OCI-M1 (cell line): ENCODE measurements around the gene ZNF319.

Source experiments
- DNase-seq: peaks from one replicate; lab custom pipeline; 2025; lab: John Stamatoyannopoulos, UW

The ZNF319 gene

DNA sequence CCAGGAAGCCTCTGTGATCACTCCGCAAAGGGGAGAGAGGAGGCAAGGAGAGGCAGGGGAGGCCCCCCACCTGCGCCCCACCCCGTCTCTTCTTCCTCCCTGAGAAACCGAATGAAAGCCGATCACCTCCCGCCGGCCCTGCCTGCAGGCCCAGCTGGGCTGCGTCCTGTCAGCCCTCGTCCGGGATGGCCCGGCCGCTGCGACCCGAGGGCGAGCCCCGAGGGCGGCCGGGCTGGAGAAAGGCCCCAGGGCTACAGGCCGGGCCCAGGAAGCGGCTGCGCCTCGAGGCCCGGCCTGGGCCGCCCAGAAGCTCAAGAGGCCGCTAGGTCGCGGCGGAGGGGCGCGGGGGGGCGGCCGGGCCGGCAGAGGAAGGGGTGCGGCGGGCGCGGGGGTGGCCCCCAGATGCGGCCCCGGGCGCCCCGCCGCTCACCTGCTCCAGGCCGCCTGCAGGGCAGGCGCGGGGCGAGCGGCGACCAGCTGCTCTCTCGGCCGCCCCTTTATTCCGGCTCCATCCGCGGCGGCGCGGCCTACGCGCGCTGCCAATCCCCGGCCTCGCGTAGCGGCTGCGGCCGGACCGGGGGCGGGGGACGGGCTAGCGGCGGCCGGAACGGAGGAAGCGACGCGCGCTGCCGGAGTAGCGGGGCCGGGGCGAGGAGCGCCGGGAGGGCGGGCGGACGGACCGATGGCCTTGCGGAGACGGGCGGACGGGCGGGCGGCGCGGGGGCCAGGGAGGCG is at the start of gene ZNF319:
ZNF319 (minus strand) TSS at position 702 of the 735 bp plus-strand sequence. CDS start 2,407 bp downstream, outside the sequence.
- DNase-seq, result no peak

DNA sequence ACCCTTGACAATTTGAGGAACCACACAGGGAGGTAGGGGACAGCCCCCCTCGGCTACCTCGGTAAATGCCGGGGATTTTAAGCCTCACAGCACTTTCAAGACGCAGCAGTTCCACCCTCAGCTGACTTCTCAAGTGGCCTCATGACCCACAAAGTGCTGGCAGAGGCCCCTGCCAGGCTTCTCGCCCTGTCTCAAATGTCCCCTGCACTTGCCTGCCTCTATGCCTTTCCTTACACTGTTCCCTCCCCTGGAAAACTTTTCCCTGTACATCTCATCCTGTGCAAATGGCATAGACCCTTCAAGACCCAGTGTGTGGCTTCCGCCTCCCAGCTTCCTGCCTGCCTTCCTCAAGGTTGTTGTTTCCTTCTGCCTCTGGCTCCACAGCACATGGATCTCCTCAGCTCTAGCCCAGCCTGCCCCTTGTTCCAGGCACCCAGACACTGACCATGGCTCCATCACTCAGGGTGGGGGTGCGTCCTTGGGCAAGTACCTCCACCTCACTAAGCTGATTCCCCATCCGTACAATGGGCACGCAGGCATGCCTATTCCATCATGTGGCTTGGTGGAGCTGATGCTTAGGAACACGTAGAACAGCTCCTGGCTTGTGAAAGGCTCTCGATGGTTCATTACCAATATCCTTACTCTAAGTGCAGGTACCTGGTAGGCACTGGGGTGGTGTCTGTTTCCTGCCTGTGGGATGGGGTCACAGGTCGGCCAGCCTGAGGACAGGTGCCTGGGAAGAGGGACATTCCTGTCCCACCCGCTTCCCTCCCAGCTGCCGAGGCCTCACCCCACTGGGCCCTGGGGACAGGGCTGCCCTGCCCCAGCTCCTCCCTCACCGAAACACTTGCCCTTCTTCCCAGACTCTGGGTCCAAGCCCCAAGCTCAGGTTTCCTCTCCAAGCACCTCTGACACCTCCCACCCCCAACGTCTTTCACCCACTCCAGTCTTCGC is 49.0 kb upstream of the ZNF319 start:
- no peak for DNase-seq

DNA sequence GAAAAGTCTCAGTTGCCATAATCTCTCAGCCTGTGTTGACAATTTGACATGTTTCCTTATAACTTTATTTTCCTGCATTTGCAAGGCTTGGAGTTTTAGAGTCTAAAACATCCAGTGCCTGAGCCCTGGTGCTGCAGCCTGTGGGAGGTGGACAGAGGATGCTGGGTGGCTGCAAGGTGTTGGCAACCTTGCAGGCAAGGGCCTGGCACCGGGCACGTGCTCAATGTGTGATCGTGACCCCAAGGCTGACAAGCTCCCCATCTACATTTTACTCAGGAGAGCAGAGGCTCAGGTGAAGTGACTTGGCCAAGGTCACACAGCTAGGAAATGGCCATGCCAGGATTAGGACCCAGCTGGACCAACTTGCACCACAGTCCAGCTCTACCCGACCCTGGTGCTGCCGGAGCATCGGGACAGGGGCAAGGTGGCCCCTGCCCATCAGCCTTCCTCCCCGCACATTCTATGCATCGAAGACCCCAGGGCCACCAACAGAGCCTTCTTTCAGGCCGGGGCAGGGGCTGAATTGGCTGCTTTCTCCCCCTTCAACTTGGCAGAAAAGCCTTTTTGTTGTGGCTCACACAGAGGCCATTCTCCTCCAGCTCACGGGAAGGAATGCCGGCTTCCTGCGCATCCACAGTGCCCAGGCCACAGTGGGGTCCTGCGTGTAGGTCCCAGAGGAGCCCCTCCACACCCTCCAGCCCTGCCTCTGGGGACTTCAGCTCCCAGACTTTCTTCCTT is 48.2 kb upstream of the ZNF319 start:
- no peak for DNase-seq

DNA sequence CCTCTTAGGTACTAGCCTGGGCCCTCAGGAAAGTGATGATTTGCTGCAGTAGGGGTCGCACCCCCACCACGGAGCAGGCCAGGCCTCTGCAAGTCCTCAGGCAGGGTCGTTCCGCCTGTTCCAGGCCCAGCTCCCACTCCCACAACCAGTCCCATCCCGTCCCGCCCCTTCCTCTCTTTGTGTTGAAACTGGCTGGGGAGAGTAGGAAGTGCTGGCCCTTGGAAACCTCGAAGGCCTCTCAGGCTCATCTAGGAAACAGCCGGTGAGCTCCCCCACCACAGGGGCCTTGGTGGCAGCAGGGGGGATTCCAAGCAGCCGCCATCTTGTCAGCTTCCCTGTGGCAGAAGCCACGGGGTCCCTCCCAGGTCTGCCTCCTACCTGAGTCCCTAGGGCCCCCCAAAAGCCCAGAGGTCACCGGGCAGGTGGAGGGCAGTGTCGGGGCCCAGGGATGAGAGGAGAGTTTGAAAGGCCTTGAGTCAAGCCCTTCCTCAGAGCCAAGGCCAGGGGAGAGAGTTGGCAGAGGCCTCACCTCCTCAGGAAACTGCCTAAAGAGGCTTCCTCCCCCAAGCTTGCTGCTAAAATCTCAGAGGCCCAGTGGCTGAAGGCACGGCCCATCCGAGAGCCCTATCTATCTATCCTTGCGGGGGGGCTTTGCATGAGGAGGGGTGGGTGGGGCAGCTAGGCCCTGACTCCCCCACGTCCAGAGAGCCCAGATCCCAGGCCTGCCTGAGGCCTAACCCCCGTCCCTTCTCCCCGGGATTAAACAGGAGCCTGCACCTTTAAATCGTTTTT is 47.3 kb upstream of the ZNF319 start:
- no peak for DNase-seq

DNA sequence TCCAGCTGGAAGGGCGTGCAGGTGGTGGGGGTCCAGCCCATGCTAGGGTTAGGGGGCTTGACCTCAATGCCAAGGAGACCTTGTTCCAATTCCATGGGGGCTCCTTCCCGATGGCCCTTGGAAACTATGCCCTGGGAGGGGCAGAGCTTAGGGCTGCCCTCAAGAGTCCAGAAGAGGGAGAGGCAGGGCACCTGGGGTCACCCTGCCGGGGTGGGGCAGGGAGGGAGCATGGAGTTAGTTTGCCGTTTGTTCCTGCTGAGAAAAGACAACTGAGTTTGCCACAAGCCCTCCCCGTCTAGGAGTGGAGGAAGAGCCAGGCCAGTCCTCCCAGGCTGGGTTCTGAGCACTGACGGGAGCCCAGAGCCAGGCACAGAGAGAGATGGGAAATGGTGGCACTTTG is 46.5 kb upstream of the ZNF319 start:
- DNase-seq, result no peak

DNA sequence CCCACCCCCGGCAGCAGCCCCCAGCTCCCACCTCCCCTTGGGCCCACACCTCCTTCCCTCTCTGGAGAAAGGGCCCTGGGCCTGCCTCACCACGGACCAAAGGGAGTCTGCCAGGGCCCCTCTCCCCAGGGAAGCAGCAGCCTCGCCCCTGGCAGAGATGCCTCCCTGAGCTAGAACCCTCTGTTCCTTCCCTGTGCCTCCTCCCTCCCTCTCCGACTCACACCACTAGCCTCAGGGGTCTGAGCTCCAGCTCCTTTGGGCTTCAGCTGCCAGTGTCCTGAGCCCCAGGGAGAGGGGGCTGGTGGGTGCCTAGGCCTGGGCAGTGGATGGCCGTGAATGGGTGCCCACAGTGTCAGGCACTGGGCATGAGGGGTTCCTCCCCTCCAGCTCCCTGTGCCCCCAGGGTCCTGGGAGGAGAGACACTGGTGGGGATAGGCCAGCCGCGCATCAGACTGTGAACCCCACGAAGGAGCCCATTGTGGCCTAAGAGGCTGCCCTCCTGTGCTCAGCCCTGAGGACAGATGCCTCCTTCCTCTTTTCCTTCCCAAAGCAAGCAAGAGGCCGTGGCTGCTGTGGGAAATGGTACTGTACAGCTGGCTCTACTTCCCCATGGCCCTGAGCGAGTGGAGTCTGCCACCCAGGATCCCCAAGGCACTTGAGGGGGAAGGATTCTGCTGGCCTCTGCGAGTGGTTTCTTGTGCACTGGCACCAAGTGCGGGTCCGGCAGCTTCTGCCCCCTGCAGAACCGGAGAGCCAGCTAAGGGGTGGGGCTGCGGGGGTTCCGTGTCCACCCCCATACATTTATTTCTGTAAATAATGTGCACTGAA is 45.8 kb upstream of the ZNF319 start:
- DNase-seq, result no peak

DNA sequence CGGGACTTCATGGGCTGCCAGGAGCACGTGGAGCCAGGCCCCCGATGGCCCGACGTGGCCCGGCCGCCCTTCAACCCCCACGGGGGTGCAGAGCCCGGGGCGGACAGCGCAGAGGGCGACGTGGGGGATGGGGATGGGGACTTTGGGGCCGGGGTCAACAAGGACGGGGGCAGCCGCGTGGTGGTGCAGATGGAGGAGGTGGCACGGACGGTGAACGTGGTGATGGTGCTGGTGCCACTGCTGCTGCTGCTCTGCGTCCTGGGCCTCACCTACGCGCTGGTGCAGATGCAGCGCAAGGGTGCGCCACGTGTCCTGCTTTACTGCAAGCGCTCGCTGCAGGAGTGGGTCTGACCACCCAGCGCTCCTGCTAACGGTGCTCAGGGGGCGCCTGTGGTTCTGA is 44.6 kb upstream of the ZNF319 start:
- no peak for DNase-seq

DNA sequence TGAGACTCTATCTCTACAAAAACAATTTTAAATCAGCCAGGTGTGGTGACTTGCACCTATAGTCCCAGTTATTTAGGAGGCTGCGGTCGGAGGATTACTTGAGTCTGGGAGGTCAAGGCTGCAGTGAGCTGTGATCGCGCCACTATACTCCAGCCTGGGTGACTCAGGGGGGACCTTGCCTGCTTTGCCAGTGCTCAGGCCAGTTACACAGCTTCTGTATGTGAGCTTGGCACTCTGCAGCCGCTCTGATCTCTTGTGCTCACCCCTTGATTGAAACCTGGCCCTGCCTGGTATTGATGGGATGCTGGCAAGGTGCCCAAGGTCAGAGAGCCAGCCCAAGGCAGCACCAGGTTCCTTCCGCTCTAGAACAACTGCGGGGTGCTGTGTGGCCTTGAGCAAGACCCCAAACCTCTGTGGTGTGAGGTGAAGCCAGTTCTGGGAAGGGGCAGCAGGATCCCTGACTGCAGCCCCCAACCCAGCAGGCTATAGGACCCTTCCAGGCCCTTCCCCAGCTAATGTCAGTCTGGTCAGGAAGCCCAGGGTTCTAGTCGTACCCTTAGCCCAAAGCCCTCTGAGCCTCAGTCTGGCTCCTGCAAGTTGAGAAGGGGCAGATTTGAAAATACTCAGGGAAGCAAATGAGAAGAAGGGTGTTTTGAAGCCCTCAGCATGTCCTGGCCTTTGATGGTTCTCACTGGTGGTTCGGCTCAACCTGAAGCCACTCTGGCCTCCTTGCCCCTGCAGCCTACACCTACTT is 44.0 kb upstream of the ZNF319 start:
- DNase-seq, result no peak

DNA sequence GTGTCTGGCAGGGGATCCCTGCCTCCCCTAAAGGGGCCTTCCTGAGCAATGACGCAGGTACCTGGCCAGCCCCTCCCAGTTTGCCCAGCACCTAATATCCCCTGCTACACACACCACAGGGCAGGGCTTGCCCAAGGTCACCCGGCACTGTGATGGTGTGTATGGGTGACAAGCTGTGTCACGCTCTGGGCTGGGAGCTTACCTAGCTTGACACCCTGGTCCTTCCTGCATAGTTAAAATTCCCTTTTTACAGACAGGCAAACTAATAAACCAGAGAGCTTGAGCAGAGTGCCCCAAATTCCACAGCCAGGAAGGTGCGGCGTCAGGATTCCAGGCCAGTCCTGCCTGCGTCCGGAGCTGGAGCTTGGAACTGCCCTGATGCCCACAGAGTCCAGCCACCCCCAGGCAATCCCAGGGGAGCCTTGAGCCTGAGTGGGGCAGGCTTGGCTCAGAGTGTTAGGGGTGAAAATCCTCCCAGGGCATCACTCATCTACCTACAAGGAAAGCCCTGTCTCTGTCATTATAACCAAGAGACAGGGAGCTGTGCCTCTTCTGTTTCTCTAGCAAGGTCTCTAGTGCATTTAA is 43.2 kb upstream of the ZNF319 start:
- no peak for DNase-seq

DNA sequence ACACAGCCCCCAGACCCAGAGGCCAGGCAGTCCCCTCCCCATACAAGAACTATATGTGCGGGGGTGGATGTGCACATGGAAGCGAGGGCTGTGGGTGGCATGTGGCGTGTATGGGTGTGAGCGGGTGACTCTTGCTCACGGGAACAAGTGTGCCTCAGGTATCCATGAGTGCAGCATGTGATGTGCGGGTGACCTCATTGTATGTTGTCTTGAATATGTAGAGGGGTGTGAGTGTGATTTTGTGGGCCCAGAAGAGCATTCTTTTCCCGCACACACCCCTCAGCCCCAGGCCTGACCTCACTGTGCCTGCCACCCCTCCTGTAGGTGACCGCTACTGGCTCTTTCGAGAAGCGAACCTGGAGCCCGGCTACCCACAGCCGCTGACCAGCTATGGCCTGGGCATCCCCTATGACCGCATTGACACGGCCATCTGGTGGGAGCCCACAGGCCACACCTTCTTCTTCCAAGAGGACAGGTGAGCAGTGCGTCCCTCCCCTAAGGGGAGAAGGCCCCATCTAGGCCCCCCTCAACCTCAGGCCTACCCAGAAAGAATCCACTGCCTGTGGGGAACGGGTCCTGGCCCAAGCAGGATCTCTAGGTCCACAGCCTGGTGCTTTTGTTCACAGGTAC is 42.5 kb upstream of the ZNF319 start:
- DNase-seq, result no peak

DNA sequence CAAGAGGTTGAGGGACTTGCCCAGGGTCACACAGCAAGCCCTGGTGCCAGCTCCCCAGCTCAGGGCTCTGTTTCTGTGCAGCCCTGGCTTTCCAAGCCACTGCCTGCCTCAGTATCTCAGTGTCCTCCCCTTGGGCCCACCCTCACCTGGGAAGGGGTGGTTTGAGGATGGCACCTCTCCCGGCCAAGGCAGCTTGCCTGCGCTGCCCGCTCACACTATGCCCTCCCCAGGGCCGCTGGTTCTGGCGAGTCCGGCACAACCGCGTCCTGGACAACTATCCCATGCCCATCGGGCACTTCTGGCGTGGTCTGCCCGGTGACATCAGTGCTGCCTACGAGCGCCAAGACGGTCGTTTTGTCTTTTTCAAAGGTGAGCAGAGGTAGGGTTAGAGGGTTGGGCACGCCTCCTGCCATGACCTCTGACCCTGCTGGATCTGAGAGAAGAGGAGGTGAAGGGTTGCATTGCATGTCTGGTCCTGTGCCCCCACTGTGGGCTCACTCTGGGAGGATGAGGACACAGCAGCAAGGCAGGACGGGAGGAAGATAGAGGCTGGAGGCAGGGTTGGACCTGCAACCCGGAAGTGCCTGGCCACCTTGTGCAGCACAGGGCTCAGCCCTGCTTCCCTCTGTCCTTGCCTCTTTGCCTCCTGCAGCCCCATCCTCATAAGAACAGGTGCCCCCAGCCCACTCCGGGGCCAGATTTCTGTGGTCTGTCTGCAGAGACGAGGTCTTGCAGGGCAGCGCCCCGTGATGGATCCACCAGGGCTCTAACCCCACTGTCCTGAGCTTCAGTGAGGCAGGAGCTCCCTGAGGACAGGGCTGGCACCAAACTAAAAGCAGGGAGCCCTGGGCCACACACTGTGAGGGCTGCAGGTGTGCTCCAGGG is 41.8 kb upstream of the ZNF319 start:
- DNase-seq, result no peak

DNA sequence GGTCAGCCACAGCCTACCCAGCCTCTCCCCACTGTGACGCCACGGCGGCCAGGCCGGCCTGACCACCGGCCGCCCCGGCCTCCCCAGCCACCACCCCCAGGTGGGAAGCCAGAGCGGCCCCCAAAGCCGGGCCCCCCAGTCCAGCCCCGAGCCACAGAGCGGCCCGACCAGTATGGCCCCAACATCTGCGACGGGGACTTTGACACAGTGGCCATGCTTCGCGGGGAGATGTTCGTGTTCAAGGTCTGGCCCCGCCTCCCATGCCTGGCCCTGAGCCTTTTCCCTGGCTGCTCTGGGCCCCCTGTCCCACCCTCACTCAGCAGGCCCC is 41.1 kb upstream of the ZNF319 start:
- no peak for DNase-seq

DNA sequence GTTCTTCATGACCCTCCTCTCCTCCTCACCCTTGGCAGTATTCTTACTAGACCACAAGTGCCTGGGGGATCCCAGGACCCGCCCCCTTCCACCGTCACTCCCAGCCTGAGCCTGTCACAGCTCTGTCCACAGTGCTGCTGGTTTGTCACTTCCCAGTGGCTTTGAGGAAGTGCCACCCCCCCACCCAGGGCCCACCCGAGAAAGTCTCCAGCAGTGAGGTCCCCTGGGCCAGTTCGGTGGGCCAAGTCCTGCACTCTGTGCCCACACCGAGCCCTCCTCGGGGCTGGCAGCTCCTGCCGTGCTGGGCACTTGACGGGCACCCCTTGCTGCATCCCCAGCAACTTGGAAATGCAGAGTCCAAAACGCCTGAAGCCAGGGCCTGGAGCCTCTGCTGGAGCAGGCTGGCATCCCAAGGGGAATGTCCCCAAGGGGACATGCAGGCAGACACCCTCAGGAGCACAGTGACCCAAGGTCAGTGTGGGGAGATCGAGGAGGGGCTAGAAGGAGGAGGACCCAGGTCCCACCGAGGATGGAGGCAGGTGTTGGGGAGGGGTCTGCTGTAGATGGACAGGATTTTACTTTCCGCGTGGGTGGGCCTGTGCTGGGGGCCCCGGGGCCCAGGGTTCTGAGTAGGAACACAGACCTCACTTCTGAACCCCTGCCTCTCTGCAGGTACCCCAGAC is 40.6 kb upstream of the ZNF319 start:
- DNase-seq, result no peak

DNA sequence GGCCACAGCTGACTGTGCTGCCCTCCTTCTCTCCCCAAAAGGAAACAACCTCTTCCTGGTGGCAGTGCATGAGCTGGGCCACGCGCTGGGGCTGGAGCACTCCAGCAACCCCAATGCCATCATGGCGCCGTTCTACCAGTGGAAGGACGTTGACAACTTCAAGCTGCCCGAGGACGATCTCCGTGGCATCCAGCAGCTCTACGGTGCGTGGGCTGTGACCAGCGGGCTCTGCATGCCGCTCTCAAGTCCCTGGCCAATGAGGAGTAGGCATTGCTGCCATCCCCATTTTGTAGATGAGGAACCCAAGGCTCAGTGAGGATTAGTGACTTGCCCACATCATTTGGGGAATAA is 40.0 kb upstream of the ZNF319 start:
- DNase-seq, result no peak

DNA sequence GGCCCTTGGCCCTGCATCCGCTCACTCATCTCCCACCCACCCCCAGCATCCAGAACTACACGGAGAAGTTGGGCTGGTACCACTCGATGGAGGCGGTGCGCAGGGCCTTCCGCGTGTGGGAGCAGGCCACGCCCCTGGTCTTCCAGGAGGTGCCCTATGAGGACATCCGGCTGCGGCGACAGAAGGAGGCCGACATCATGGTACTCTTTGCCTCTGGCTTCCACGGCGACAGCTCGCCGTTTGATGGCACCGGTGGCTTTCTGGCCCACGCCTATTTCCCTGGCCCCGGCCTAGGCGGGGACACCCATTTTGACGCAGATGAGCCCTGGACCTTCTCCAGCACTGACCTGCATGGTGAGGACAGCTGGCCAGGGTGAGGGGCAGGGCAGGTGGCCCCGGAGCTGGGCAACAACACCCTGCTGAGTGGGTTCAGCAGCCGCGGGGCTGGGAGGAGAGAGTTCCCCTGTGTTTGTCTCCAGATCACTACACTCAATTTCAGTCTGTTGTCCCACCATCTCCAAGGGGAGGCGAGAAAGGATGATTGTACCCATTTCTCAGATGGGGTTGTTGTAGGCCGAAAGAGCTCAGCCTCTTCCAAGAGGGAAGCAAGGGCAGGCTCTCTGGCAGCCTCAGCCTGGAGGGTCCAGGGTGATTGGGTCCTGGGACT is 39.5 kb upstream of the ZNF319 start:
- DNase-seq, result no peak

DNA sequence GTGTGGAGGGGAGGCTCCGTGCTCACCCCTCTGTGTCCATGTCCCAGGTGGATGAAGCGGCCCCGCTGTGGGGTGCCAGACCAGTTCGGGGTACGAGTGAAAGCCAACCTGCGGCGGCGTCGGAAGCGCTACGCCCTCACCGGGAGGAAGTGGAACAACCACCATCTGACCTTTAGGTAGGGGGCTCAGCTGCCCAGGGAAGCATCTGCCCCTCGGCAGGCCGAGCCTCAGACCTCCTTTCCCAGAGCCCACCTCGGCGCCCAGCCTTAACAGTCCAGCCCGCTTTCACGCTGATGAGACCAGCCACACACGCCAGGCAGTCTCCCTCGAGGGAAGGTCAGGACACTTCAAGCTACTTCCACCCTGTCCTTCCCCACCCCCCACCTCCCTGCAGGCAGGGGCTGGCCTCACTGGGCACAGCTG is 37.8 kb upstream of the ZNF319 start:
- DNase-seq, result no peak

DNA sequence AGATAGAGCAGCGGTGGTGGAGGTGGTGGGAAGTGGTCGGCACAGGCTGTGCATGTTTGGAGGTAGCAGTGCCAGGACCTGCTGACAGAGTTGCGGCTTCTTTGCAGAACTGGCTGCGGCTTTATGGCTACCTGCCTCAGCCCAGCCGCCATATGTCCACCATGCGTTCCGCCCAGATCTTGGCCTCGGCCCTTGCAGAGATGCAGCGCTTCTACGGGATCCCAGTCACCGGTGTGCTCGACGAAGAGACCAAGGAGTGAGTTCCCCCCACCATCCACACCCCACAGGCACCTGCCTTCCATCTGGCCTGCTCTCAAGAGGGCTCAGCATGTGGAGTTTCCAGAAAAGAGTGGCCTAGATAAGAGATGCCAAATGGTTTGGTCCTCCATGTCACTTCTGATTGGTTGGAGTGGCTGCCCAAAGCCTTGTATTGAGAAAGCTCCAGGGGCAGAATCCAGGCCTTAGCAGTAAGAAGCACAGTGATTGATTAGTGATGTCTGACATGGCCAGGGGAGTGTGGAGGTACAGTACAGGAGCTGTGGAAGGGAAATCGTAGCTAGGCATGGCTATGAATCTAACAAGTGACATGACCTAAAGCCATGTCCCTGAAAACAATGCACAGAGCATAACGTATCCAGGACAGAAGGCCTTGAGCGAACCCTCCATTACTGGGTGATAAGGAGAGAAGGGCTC is 37.0 kb upstream of the ZNF319 start:
- DNase-seq, result no peak
